ENCODE data around the gene CYP24A1. TPM values are rescaled to one million over a fixed set of nuclear protein-coding genes. Genes with fewer than 3 reads are reported as not detected.

CYP24A1 gene
- total RNA-seq, 4 donors from 2014 or later = 1.3 to 12.3 (median 8.9) TPM

GRCh38 chr20:54107600-54108325, 66.0 kb downstream of the CYP24A1 start:
- Histone ChIP-seq H3K4me3 (no peak overlapping the region), H3K36me3 (no peaks in the 10 kb centered on the region), H3K4me1 (peaks cover 0 to 76% (median 19%) of the 10 kb centered on the region in 3 donors), H3K27me3 (no peaks in the 10 kb centered on the region), H3K9me3 (no peaks in the 10 kb centered on the region), H3K27ac (peak overlapping the region in 3 of 4 donors; percentile 38 to 58 (median 53))
- intact Hi-C loops (cut with DNase I) = no loop called here
- TF ChIP-seq CTCF (IDR thresholded peaks at IDR 0.05) = no peak
- 58% methylated on average over 7 of the region's 7 CpGs for WGBS, 2 donors
- no peak for DNase-seq

GRCh38 chr20:54107181-54107580, 66.6 kb downstream of the CYP24A1 start:
- no peak for DNase-seq
- 34 to 37% methylated on average over 2 of the region's 2 CpGs for WGBS, 2 donors
- Histone ChIP-seq H3K36me3 (no peaks in the 10 kb centered on the region), H3K4me1 (peaks cover 0 to 70% (median 19%) of the 10 kb centered on the region in 3 donors), H3K9me3 (no peaks in the 10 kb centered on the region), H3K27ac (peak overlapping the region in 3 of 4 donors; percentile 38 to 58 (median 53)), H3K4me3 (no peak overlapping the region), H3K27me3 (no peaks in the 10 kb centered on the region)
- TF ChIP-seq POLR2A (IDR thresholded peaks at IDR 0.05) (no peak), CTCF (IDR thresholded peaks at IDR 0.05) (no peak)
- intact Hi-C loops (cut with DNase I) = no loop called here

DNA sequence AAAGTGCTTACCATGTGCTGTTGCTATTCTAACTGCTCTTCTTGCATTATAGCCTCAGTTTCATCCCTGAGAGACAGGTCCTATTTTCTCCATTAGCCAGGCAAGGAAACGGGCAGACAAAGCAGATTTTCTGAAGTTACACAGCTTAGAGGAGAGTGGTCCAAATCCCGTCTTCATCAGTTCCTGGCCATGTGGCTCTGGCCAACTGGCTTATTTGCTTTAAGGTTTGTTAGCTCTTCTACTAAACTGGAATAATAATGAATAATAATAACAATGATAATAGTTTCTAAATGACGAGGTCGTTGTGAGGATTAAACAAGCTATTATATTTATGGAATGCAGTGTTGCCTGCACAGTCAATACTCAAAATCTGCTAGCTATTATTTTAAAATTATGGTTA, 67.6 kb downstream of the CYP24A1 start:
- no peak overlapping the region for H3K4me3 ChIP-seq
- WGBS, 2 donors = 35 to 45% methylated on average over 4 of the region's 4 CpGs
- no peaks in the 10 kb centered on the region for H3K9me3 ChIP-seq
- intact Hi-C loops (cut with DNase I) = no loop called here
- peak overlapping the region in 3 of 4 donors; percentile 47 to 77 (median 59) for H3K27ac ChIP-seq
- H3K4me1 ChIP-seq = peaks cover 0 to 64% (median 19%) of the 10 kb centered on the region in 3 donors
- DNase-seq = no peak
- H3K36me3 ChIP-seq = no peaks in the 10 kb centered on the region
- TF ChIP-seq POLR2A (IDR thresholded peaks at IDR 0.05) (no peak), CTCF (IDR thresholded peaks at IDR 0.05) (no peak)
- no peaks in the 10 kb centered on the region for H3K27me3 ChIP-seq

- no peak for TF ChIP-seq POLR2A (IDR thresholded peaks at IDR 0.05)
- Histone ChIP-seq H3K4me1 (peaks cover 0 to 61% (median 19%) of the 10 kb centered on the region in 3 donors), H3K27me3 (no peaks in the 10 kb centered on the region), H3K36me3 (no peaks in the 10 kb centered on the region), H3K4me3 (no peak overlapping the region), H3K9me3 (no peaks in the 10 kb centered on the region), H3K27ac (peak overlapping the region; percentile 47 to 77 (median 54))
- intact Hi-C loops (cut with DNase I) = no loop called here
- no peak for DNase-seq
- 22 to 26% methylated on average over 4 of the region's 4 CpGs for WGBS, 2 donors
Measured at GRCh38 chr20:54105653-54106052, 68.1 kb downstream of the CYP24A1 start.

DNA sequence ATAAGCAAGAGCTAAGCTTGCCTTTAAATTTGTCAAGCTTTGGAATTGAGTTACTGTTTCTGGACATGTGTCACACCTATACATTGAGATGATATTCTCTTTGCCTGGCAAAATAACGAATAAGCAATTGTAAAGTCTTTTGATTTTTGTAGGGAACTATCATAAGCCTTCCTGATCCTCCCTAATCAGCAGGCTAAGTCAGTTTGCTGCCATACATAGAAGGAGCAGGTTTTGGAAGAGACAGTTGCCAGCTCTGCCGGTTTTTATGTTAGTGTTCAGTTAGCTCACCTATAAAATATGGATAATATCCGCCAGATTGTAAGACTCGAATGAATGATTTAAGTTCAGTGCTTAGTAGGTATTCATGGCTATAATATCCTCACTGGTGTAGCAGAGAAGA, 69.0 kb downstream of the CYP24A1 start:
- intact Hi-C loops (cut with DNase I) = no loop called here

More for the DNA sequence above, 69.0 kb downstream of the CYP24A1 start:
- no peak for DNase-seq
- H3K4me3 ChIP-seq = no peak overlapping the region
- H3K27ac ChIP-seq = peak overlapping the region; percentile 31 to 77 (median 48)
- TF ChIP-seq CTCF (IDR thresholded peaks at IDR 0.05) (no peak), POLR2A (IDR thresholded peaks at IDR 0.05) (no peak)
- H3K27me3 ChIP-seq = no peaks in the 10 kb centered on the region
- WGBS, 2 donors = 37 to 74% methylated on average over 4 of the region's 4 CpGs
- no peaks in the 10 kb centered on the region for H3K9me3 ChIP-seq
- H3K36me3 ChIP-seq = no peaks in the 10 kb centered on the region
- H3K4me1 ChIP-seq = peaks cover 0 to 53% (median 19%) of the 10 kb centered on the region in 3 donors

Data from esophagus squamous epithelium (tissue), 5 donors.